GM18507 (cell line): Measurements from ENCODE around the gene NRAP.
A peak's percentile ranks its signal among the peaks of the same experiment; 100 is the strongest.

Source experiments
- DNase-seq: peaks from one replicate; pipeline ENCODE4 v3.0.0; 2011; ENCODE audit warnings: low read depth; ENCODE audit not compliant: insufficient read length; ENCODE audit errors: extremely low spot score
- FAIRE-seq: peaks from 2 replicates; lab custom pipeline; 2011; peaks lifted over from hg19 to GRCh38; lab: Jason Lieb, UNC

Gene NRAP, protein sequence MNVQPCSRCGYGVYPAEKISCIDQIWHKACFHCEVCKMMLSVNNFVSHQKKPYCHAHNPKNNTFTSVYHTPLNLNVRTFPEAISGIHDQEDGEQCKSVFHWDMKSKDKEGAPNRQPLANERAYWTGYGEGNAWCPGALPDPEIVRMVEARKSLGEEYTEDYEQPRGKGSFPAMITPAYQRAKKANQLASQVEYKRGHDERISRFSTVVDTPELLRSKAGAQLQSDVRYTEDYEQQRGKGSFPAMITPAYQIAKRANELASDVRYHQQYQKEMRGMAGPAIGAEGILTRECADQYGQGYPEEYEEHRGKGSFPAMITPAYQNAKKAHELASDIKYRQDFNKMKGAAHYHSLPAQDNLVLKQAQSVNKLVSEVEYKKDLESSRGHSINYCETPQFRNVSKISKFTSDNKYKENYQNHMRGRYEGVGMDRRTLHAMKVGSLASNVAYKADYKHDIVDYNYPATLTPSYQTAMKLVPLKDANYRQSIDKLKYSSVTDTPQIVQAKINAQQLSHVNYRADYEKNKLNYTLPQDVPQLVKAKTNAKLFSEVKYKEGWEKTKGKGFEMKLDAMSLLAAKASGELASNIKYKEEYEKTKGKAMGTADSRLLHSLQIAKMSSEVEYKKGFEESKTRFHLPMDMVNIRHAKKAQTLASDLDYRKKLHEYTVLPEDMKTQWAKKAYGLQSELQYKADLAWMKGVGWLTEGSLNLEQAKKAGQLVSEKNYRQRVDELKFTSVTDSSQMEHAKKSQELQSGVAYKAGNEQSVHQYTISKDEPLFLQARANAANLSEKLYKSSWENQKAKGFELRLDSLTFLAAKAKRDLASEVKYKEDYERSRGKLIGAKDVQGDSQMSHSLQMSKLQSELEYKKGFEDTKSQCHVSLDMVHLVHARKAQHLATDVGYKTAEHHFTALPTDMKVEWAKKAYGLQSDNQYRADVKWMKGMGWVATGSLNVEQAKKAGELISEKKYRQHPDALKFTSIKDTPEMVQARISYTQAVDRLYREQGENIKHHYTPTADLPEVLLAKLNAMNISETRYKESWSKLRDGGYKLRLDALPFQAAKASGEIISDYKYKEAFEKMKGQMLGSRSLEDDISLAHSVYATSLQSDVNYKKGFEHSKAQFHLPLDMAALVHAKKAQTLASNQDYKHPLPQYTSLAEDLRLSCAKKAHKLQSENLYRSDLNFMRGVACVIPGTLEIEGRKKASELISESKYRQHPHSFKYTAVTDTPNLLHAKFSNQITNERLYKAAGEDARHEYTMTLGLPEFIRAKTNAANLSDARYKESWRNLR (N-terminal part only)

DNA sequence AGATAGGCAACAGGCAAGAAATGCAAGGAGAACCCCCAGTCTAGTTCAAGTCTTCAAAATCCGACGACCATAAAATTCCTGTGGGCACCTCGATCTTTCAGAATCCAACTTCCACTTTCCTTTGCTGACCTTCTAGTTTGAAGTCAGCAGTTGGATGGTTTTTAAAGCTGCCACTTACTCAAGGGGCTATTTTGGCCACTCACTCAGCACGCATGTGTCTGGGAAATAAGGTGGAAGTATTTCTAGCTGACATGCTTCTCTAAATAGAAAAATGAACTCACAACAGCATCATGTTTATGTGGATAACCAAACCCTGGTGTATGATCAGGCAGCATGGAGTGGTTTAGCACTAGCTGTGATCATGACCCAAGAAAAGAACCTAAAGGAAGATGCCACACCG, at the start of gene NRAP:
Gene NRAP (minus strand): TSS at position 134 of the 400 bp plus-strand sequence. CDS start 159 bp downstream, outside the sequence.
- FAIRE-seq = no peak

DNA sequence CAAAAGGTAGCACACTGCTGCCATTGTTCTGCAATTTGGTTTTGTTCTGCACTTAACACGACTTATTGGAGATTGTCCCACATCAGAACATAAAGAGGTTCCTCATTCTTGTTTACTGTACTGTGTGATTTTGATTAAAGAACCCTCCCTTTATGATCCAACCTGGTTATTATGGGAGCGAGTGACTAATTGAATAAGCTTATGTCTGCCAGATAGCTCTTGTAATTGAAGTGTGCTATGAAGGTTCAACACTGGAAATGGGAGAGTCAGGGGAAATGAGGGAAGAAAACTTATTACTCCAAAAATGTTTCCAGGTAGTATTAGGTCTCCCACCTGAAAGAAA, 49.8 kb upstream of the NRAP start:
- no peak for FAIRE-seq
- DNase-seq = no peak

More for the DNA sequence above, at the start of gene NRAP:
- DNase-seq = no peak

DNA sequence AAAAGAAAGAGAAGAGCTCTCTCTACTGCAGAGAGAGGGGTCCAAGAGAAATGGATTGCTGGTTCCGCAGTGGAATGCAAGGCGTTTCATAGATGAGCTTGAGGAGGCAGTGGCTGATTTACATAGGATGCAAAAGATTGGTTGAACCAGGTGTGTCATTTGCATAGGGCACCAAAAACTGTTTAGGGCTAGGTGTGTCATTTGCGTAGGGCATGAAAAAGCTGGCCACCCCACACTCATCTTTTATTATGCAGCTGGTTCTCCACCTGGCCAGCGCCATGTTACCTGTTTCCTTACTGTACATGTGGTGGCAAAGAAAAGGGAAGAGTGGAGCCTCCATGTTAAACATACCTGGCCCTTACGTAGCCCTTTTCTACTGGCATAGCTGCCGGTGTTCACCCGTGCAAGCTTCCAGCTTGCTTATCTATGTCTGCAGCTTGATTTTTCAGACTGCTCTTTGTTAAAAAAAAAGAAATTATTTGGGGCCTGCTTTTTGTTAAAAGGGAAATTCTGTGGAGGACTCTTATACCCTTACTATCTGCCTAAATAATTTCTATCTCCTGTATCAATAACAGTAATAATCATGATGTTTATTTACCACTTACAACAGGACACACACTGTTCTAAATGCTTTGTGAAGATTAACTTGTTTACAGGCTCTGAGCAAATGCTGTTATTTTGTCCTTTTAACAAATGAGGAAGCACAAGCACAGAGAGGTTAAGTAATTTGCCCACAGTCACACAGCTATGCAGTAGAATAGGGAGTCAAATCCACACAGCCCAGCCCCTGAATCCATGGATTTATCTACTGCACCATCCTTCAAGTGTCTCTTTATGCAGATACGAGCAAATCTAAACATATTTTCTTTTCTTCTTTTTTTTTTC, 49.2 kb upstream of the NRAP start:
- FAIRE-seq = no peak

DNA sequence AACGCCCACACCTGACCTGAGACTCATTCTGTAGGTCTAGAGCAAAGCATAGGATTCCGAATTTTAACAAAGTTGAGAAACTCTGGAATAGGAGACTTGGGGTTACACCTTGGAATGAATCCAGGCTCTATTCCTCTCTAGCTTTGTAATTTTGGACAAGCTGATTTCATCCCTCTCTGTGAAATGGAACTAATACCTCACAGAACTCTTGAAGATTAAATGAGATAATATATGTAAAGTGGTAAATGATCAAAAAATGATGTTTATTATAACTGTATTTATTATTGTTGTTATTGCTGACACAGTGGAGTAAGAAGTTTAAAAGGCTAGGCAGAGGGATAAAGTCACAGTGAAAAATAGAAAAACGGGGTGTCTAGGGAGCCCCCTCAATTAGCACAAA, 48.2 kb upstream of the NRAP start:
- DNase-seq (no peak), FAIRE-seq (no peak)

More for the DNA sequence above, 49.2 kb upstream of the NRAP start:
- DNase-seq = no peak

DNA sequence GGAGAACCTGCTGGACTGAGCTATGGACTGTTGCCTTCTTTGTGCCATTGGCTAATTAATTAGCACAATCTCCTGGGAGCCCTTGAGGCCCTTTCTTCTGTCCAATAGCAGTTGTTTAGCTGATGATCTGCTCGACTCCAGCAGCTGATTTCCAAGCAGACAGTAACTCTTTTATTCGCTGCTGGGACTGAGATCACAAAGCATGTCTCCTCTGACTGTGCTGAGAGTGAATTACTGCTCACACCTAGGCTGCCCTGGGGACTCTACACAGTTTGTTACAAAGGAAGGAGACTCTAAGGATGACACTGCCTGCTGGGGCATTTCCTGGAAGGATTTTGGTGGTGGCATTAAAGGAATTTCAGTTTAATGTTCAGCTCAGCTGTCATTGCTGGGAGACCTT, 47.3 kb upstream of the NRAP start:
- DNase-seq (no peak), FAIRE-seq (no peak)

DNA sequence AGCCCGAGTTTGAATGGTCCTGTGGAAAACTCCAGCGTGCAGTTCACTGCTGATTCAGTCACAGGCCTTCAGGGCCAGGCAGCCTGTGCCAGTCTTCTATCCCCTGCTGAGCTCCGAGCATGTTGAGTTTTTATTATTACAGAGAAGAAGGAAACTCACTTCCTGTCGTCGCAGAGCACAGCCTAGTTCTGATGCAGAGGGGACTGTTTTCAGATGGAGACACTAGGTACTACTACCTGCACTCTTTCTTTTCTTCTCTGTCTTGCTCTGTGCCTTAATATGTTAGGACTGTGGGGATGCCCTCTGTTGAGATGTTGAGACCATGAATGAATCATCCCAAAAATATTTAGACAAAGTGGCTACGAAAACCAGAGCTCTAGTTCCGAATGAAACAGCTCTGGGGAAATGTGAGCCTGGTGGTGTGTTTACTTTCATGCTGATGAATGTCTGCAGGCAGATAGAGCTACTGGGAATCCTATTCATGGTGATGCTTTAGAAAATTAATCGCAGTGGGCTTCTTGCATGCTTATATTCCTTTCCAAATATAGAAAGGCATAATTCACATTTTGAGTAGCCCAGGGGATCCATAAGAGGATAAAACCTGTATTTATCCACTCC, 45.5 kb upstream of the NRAP start:
- no peak for DNase-seq

DNA sequence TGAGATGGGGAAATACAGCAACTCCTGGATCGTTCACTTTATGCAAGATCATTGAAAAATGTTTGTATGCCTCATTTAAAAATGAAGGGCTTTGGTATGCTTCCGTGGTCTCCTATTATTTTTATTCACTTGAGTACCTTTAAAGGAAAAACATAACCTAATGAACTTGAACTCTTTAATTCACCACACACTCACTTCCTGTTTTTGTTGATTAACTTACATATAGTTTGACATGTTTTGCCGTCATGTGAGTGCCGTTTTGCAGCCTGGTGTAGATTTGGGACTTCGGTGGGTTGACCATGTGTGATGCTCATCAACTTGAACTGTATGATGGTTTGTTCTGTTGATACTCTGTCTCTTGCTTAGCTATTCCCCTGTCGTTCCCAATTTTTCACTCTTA, 44.8 kb upstream of the NRAP start:
- FAIRE-seq (no peak), DNase-seq (no peak)

More for the DNA sequence above, 45.5 kb upstream of the NRAP start:
- no peak for FAIRE-seq

DNA sequence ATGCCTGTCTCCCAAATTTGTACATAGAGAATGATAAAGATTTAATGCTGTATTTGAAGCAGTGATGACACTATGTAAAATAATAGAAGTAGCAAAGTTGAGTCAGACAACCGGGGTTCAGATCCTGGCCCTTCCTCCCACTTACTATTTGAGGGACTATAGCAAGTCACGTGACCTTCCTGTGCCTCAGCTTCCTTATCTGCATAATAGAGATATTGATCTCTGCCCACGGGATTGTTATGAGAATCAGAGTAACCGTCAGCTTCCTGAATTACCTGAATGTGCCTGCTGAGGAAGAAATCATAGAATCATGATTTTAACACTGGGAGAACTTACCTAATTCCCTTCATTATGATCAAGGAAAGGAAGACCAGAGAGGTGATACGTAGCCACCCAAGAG, 42.8 kb upstream of the NRAP start:
- FAIRE-seq = no peak

DNA sequence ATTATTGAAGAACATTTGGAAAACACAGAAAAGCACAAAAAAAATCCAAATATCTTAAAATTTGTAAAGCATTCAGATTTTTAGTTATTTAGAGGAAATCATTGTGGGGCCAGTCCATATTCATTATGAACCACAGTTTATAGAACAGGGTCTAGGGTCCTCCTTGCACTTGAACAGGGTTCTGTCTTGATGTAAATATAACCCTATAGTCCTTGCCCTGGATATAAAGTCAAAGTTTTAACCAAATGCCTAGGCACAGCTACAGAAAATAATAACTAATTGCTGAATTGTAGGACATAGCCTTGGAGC, 41.5 kb upstream of the NRAP start:
- no peak for FAIRE-seq
- DNase-seq = no peak

More for the DNA sequence above, 42.8 kb upstream of the NRAP start:
- no peak for DNase-seq

DNA sequence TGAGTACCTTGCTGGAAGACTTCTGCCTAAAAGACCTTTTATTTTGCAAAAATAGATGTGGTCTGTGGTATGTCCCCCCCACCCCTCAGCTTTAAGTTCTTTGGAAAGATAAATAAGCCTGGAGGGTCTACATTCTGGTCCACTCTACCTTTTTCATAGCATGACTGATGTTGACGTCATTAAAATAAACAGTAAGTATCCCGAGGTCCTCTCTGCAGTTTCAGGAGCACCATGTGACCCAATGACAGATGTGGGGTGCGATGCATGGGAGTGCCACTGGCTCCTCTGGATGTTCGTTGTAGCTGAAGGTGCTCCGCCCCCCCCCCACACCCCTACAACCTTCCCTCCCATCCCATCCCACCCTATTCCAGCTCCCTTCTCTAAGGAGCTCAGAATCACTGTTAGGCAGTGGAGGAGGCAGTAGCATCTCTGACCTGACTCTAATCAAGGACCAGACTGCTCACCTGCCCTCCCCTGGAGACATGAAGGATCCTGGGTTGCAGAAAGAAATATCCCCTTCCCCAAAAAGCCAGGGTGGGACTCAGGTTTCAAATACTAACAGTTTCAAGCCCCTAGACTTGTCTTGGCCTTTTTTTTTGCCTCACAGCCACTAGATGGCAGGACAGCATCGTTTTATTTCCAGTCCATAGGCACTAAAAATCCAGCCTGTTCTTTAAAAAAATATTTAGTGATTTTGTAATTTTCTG, 40.9 kb upstream of the NRAP start:
- FAIRE-seq (peak; percentile 66), DNase-seq (no peak)

DNA sequence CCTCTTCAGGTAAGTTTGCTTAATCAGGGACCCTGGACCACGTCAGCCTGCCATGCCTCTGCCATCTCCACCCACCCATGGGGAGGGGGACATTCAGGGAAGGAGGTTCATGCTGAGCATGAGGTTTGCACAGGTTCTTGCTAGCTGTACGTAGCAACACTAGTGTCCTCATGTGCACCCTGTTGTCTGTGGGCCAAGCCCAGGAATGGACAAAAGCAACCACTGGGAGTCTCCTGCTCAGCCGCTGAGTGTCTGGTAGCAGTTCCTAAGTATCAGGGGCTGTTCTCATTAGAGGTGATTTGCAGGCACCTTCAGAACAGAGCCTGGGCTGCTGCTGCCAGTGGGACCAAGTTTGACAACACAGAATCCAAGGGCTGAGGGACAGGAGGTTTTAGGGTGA, 33.8 kb upstream of the NRAP start:
- no peak for DNase-seq
- FAIRE-seq = no peak

DNA sequence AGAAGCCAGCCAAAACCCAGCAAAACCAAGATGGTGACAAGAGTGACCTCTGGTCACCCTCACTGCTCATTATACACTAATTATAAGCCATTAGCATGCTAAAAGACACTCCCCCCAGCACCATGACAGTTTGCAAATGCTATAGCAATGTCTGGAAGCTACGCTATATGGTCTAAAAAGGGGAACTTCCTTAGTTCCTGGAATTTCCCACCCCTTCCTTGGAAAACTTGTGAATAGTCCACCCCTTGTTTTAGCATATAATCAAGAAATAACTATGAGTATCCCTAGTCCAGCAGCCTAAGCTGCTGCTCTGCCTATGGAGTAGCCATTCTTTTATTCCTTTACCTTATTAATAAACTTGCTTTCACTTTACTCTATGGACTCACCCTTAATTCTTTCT, 31.9 kb upstream of the NRAP start:
- no peak for DNase-seq
- FAIRE-seq = no peak

DNA sequence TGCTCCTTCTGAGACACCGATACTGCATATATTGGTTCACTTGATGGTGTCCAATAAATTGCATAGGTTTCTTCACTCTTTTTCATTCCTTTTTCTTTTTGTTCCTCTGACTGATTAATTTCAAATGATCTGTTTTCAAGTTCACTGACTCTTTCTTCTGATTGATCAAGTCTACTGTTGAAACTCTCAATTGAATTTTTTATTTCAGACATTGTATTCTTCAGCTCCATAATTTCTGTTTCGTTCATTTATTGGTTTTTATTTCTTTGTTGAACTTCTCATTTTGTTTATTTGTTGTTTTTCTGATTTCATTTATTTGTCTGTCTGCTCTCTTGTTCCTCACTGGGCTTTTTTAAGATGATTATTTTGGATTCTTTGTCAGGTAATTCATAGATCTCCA, 29.5 kb upstream of the NRAP start:
- DNase-seq (no peak), FAIRE-seq (no peak)

DNA sequence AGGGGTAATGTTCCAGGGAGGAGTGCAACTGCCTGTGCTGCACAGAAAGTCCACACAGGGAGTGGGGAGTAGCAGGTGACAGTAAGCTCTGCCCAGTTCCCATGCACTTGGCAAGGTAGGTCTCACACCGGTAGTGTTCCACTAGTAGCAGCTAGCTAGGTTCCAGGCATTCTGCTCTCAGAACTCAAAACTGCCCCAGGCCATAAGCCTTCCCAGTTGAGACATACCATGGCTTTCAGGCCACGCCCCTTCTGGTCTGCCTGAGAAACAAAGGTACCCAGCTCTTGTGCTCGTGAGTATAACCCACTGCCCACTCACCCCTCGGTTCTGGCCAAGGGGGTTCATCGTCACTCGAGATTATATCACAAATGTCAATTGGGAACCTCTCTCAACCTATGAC, 28.4 kb upstream of the NRAP start:
- FAIRE-seq (no peak), DNase-seq (no peak)

DNA sequence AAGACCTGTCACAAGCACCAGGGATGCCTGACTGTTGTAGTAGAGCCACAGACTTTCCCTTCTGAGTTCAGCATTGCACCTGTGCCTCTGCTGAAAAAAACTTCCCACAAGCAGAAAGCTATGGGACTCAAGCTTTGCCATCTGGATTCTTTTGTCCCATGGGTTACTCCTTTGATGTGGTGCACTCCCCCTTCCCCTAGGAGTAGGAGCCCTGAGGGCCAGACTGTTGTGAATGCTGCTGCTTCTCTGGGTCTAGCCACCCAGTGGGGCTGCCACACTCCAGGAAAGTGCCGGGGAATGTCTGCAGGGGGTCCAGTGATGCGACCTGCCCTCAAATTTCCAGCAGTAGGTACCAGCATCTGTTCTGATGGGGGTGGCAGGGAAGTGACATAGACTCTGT, 27.5 kb upstream of the NRAP start:
- DNase-seq = no peak
- no peak for FAIRE-seq

DNA sequence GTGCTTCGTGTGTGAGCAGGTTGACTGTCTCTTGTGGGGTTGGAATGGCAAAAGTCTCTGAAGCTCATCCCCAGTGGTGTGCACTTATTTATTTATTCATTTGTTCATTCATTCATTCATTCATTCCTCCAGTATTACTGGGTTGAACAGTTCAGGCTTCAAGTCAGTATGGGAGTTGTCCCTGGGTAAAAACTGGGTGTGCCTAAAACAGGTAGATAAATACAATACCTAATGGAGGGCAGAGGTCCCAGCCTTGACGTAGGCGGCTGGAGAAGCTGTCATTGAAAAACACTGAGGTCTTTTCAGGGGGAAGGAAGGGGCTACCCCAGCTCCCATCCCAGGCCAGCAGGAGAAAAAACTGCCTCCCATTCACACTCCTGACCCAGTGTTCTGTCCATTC, 26.9 kb upstream of the NRAP start:
- no peak for FAIRE-seq
- DNase-seq = no peak

DNA sequence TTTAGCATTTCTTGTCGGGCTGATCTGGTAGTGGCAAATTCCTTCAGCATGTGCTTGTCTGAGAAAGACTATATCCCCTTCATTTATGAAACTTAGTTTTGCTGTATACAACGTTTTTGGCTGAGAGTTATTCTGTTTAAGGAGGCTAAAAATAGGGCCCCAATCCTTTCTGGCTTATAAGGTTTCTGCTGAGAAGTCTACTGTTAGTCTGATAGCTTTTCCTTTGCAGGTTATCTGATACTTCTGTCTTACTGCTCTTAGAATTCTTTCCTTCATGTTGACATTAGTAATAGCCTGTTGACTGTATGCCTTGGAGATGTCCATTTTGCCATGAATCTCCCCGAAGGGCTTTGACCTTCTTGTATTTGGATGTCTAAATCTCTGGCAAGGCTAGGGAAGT, 25.7 kb upstream of the NRAP start:
- DNase-seq = no peak
- peak; percentile 38 for FAIRE-seq

DNA sequence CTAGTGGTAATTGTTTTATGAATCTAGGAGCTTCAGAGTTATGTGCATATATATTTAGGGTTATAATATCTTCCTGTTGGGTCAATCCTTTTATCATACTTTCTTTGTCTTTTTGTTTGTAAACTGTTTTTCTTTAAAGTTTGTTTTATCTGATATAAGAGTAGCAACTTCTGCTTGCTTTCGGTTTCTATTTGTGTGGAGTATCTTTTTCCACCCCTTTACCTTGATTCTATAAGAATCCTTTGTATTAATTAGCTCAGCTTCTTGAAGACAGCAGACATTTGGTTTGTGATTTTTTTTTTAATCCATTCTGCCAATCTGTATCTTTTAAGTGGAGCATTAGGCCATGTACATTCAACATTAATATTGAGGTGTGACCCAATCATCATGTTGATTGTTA, 25.2 kb upstream of the NRAP start:
- FAIRE-seq (peak; percentile 5), DNase-seq (no peak)
